Astrocyte (in vitro differentiated cells and primary cell): ENCODE data around the gene KCTD12. TPM values are rescaled to one million over a fixed set of nuclear protein-coding genes. Genes with fewer than 3 reads are reported as not detected.

Experiments used
- DNase-seq: peaks from one replicate; pipeline ENCODE4 v3.0.0-alpha.2; 2010; ENCODE audit warnings: low read depth
- FAIRE-seq: peaks from 2 replicates; lab custom pipeline; 2011; peaks lifted over from hg19 to GRCh38; lab: Jason Lieb, UNC
- H2AFZ ChIP-seq: 2 replicates; pipeline ENCODE4 v1.6.0; 2012; ENCODE audit warnings: low read depth, low read length, inconsistent platforms
- H3K27ac ChIP-seq: 2 replicates; pipeline ENCODE4 v1.5.1; 2011; ENCODE audit warnings: low read depth, low read length, inconsistent platforms
- H3K27me3 ChIP-seq: 2 replicates; pipeline ENCODE4 v1.6.0; 2011; ENCODE audit warnings: low read length, inconsistent platforms; ENCODE audit not compliant: insufficient read depth
- H3K36me3 ChIP-seq: 2 replicates; pipeline ENCODE4 v1.5.1; 2011; ENCODE audit warnings: low read length, inconsistent platforms; ENCODE audit not compliant: insufficient read depth
- H3K4me1 ChIP-seq: 2 replicates; pipeline ENCODE4 v1.5.1; 2011; ENCODE audit warnings: low read length, inconsistent platforms; ENCODE audit not compliant: insufficient read depth
- H3K4me2 ChIP-seq: 2 replicates; pipeline ENCODE4 v1.6.0; 2012; ENCODE audit warnings: low read length, inconsistent platforms
- H3K4me3 ChIP-seq: 2 replicates; pipeline ENCODE4 v1.5.1; 2011; ENCODE audit warnings: low read depth, mild to moderate bottlenecking, low read length, inconsistent platforms; ENCODE audit not compliant: insufficient read depth
- H3K79me2 ChIP-seq: 2 replicates; pipeline ENCODE4 v1.6.0; 2012; ENCODE audit warnings: mild to moderate bottlenecking, low read length, inconsistent platforms; ENCODE audit not compliant: insufficient read depth
- H3K9ac ChIP-seq: 2 replicates; pipeline ENCODE4 v1.6.0; 2012; ENCODE audit warnings: mild to moderate bottlenecking, low read length, inconsistent platforms
- H3K9me3 ChIP-seq: 2 replicates; pipeline ENCODE4 v1.5.1; 2012; ENCODE audit warnings: low read depth, mild to moderate bottlenecking, low read length, inconsistent platforms; ENCODE audit not compliant: insufficient read depth
- H4K20me1 ChIP-seq: 2 replicates; pipeline ENCODE4 v1.6.0; 2012; ENCODE audit warnings: low read length, inconsistent platforms; ENCODE audit not compliant: insufficient read depth
- H3K27ac Mint-ChIP-seq: one replicate; pipeline ENCODE4 v1.8.0; 2021; ENCODE audit warnings: mild to moderate bottlenecking, mixed read lengths; ENCODE audit not compliant: unreplicated experiment
- H3K27me3 Mint-ChIP-seq: one replicate; pipeline ENCODE4 v1.8.0; 2021; ENCODE audit warnings: low read depth, mixed read lengths; ENCODE audit not compliant: unreplicated experiment
- H3K36me3 Mint-ChIP-seq: one replicate; pipeline ENCODE4 v1.8.0; 2021; ENCODE audit warnings: low read depth, mixed read lengths; ENCODE audit not compliant: unreplicated experiment
- H3K4me1 Mint-ChIP-seq: one replicate; pipeline ENCODE4 v1.8.0; 2021; ENCODE audit warnings: low read depth, mixed read lengths; ENCODE audit not compliant: unreplicated experiment
- H3K4me3 Mint-ChIP-seq: one replicate; pipeline ENCODE4 v1.8.0; 2021; ENCODE audit warnings: mild to moderate bottlenecking, moderate library complexity, mixed read lengths; ENCODE audit not compliant: unreplicated experiment
- H3K9me3 Mint-ChIP-seq: one replicate; pipeline ENCODE4 v1.8.0; 2021; ENCODE audit warnings: mild to moderate bottlenecking, mixed read lengths; ENCODE audit not compliant: unreplicated experiment
- CTCF ChIP-seq: IDR thresholded peaks from 2 replicates; pipeline ENCODE4 v1.5.1; 2011; ENCODE audit warnings: low read depth, mild to moderate bottlenecking, inconsistent platforms, low read length, moderate library complexity; ENCODE audit not compliant: insufficient read depth
- EZH2 ChIP-seq: IDR thresholded peaks from 2 replicates; pipeline ENCODE4 v1.6.1; 2012; ENCODE audit warnings: mild to moderate bottlenecking, low read length, inconsistent platforms; ENCODE audit not compliant: insufficient read depth
- total RNA-seq: library from RNA; stranded (reverse); gene quantifications from 2 replicates; pipeline ENCODE4 v1.2.1, GENCODE V29; 2021

KCTD12 gene
- total RNA-seq, 1 donor from 2014 or later = 13.7 TPM

- H2AFZ ChIP-seq = no peak overlapping the region
- no peaks in the 10 kb centered on the region for H4K20me1 ChIP-seq
- no peak for FAIRE-seq
- no peaks in the 10 kb centered on the region for H3K9me3 ChIP-seq
- H3K27me3 ChIP-seq = no peaks in the 10 kb centered on the region
- peak overlapping the region; percentile 7 for H3K4me2 ChIP-seq
- Mint-ChIP-seq H3K27ac (peak overlapping the region; percentile 21), H3K4me3 (no peak overlapping the region), H3K9me3 (no peaks in the 10 kb centered on the region), H3K36me3 (no peaks in the 10 kb centered on the region), H3K4me1 (peaks cover 20% of the 10 kb centered on the region), H3K27me3 (no peaks in the 10 kb centered on the region)
- DNase-seq = no peak
- peaks cover 19% of the 10 kb centered on the region for H3K4me1 ChIP-seq
- H3K36me3 ChIP-seq = no peaks in the 10 kb centered on the region
- no peak overlapping the region for H3K4me3 ChIP-seq
- TF ChIP-seq CTCF = no peak
- TF ChIP-seq EZH2 = no peak
- H3K9ac ChIP-seq = no peak overlapping the region
- no peaks in the 10 kb centered on the region for H3K79me2 ChIP-seq
- H3K27ac ChIP-seq = peak overlapping the region; percentile 39
Measured at GRCh38 chr13:76853921-76854608, 32.1 kb downstream of the KCTD12 start.

GRCh38 chr13:76853481-76853880 lies 32.7 kb downstream of the KCTD12 start:
- TF ChIP-seq CTCF = no peak
- no peak for TF ChIP-seq EZH2

GRCh38 chr13:76852986-76853385 lies 33.2 kb downstream of the KCTD12 start:
- no peaks in the 10 kb centered on the region for H3K36me3 ChIP-seq
- peaks cover 19% of the 10 kb centered on the region for H3K4me1 ChIP-seq
- H3K27me3 ChIP-seq = no peaks in the 10 kb centered on the region
- H3K4me3 ChIP-seq = no peak overlapping the region
- TF ChIP-seq EZH2 (no peak), CTCF (no peak)
- H3K27me3 Mint-ChIP-seq = no peaks in the 10 kb centered on the region
- H3K4me3 Mint-ChIP-seq = no peak overlapping the region
- no peaks in the 10 kb centered on the region for H3K9me3 ChIP-seq
- FAIRE-seq (no peak), DNase-seq (peak; percentile 91)
- H3K9me3 Mint-ChIP-seq = no peaks in the 10 kb centered on the region
- H3K4me2 ChIP-seq = peak overlapping the region; percentile 11
- peaks cover 20% of the 10 kb centered on the region for H3K4me1 Mint-ChIP-seq
- H3K27ac ChIP-seq = peak overlapping the region; percentile 39
- no peaks in the 10 kb centered on the region for H3K79me2 ChIP-seq
- H3K27ac Mint-ChIP-seq = peak overlapping the region; percentile 77
- no peak overlapping the region for H2AFZ ChIP-seq
- no peaks in the 10 kb centered on the region for H3K36me3 Mint-ChIP-seq
- H3K9ac ChIP-seq = no peak overlapping the region
- no peaks in the 10 kb centered on the region for H4K20me1 ChIP-seq

More at GRCh38 chr13:76853481-76853880, 32.7 kb downstream of the KCTD12 start:
- H3K27me3 Mint-ChIP-seq = no peaks in the 10 kb centered on the region
- Histone ChIP-seq H3K4me1 (peaks cover 19% of the 10 kb centered on the region), H3K9me3 (no peaks in the 10 kb centered on the region), H3K27ac (peak overlapping the region; percentile 39), H3K27me3 (no peaks in the 10 kb centered on the region), H4K20me1 (no peaks in the 10 kb centered on the region), H3K9ac (no peak overlapping the region), H2AFZ (no peak overlapping the region), H3K4me3 (no peak overlapping the region), H3K36me3 (no peaks in the 10 kb centered on the region), H3K4me2 (peak overlapping the region; percentile 7), H3K79me2 (no peaks in the 10 kb centered on the region)
- H3K4me1 Mint-ChIP-seq = peaks cover 20% of the 10 kb centered on the region
- no peaks in the 10 kb centered on the region for H3K36me3 Mint-ChIP-seq
- H3K27ac Mint-ChIP-seq = peak overlapping the region; percentile 21
- FAIRE-seq = no peak
- no peaks in the 10 kb centered on the region for H3K9me3 Mint-ChIP-seq
- H3K4me3 Mint-ChIP-seq = no peak overlapping the region
- peak; percentile 43 for DNase-seq
